Prostate gland (tissue), 2 donors: ENCODE results near the gene JAK1.

Experiments
- CTCF ChIP-seq, 4 experiments: fragments of 200-600 bp in 2 of 4; fragments of 450-650 bp in 2 of 4; sonication (generic) in 2 of 4; IDR thresholded peaks; 1 replicate in 3 of 4; 2 replicates in 1 of 4; pipeline ENCODE4 v1.5.1; 2016 to 2019; ENCODE audit warnings: antibody characterized with exemption in 4 of 4, mild to moderate bottlenecking in 2 of 4, moderate library complexity in 2 of 4
- POLR2A ChIP-seq: fragments of 450-650 bp; IDR thresholded peaks from one replicate; pipeline ENCODE4 v1.6.1; 2016; ENCODE audit warnings: antibody characterized with exemption, mild to moderate bottlenecking

- TF ChIP-seq POLR2A (no peak), CTCF (IDR thresholded peaks at IDR 0.05) (no peak)
Observed at GRCh38 chr1:64912191-64912590, 54.2 kb downstream of the JAK1 start.
